Colon (tissue), 2 donors: ENCODE measurements around the gene PLK2.

Experiments used
- FAIRE-seq: peaks from 2 replicates; lab custom pipeline; 2012; peaks lifted over from hg19 to GRCh38; lab: Jason Lieb, UNC
- donor health status: control.
- donor health status: control.

Gene PLK2

GRCh38 chr5:58460002-58460731 lies at the start of gene PLK2:
TSS of gene PLK2 (minus strand) at chr5:58460086. CDS start at chr5:58459959, 127 bp downstream.
- no peak for FAIRE-seq

DNA sequence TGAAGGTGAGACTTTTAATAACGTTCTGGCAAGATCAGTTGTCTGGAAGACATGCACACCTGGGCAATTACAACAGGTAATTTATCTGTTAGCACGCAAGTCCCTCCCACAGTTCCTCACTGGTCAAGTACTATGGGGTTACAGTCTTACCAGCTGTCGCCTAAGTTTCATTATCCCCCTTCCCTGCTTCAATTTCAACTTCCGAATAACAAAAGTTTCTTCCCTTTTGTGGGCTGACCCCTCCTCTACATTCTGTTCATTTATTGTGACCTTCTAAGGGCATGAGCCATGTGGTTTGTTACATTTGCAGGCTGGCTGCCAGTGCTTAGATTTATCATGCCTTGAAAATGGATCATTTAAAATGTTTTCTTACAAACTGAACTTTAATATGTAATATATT lies 47.8 kb upstream of the PLK2 start:
- FAIRE-seq = no peak

DNA sequence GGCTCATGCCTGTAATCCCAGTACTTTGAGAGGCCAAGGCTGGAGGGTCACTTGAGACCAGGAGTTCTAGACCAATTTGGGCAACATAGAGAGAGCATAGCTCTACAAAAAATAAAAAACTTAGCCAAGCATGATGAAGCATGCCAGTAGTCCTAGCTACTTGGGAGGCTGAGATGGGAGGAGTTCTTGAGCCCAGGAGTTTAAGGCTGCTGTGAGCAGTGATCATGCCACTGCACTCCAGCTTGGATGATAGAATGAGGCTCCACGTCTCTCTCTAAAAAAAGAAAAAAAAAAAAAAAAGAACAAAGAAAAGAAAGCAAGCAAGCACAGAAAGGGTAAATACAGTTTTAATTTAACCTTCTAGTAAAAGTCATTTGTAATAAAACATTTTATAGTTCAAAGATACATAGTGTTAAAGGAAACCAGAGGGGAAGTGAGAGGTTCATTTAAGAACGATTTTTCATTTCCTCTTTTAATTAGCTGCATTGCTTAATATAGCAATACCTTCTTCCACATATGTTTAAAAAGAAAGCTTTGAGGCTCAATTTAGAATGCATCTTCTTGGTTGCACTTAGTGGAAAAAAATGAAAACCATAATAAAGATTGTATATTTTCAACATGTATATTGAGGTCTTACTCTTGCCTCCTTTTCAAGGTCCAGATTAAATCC lies 46.2 kb upstream of the PLK2 start:
- no peak for FAIRE-seq

DNA sequence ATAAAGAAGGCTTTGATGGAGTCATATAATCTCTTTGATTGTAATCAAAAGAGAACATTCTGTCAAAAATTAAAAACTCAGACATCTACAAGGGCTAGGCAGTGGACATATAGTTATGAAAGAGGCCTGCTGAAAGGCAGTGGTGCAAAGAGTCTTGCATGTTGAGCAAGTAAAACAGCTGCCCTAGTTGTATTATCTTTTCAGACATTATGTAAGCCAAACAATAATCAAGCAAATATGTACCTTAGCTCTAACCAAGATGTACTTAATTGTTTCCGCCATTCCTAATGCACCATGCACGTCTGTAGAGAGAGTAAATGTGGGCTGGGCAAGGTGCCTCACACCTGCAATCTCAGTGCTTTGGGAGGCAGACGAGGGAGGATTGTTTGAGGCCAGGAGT lies 45.6 kb upstream of the PLK2 start:
- FAIRE-seq = no peak

DNA sequence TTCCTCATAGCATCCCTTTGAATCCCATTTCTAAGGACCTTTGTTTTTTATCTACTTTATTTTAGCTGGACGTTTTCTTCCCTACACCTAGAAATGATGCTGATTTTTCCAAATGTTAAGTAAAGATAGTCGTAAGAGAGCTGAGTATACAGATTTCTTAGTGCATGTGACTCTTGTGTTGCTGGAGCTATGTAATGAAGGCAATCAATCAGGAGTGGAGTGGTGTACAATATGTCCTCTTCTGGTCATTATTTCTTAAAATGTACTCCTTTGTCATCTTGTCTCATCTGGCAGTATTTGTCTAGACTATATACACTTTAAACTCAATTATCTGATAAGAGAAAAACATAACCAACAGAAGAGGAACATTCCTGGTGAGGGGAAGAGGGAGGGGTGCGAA lies 44.9 kb upstream of the PLK2 start:
- no peak for FAIRE-seq

DNA sequence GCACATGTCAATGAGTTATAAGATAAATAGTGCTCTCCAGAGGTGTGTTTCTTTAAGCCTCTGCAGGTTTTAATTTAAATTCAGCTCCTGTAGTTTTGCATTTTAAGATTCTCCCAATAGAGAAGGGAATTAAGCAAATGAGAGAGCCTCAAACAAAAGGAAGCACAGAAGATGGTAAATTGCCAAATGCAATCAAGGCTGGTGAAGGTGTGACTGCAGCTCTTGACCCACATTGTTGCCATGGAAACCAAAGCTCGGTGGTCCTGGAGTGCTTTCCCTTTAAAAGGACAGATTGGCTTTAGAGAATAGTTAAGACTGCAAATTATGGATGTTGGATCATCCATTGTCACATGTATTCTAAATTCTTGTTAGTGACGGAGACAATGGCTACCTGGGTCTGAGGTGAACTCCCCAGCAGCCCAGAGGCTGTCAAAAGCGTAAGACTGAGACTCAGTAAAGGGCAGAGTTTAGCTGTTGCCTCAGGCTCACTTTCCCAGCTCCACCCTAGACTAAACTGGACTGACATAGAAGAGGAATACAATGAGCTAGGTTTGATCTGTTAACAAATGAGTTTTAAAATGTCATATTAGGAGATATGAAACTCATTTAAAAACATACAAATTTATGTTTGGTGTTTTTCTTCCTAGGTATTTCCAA lies 43.6 kb upstream of the PLK2 start:
- no peak for FAIRE-seq

GRCh38 chr5:58501778-58502417 lies 42.0 kb upstream of the PLK2 start:
- FAIRE-seq = no peak

DNA sequence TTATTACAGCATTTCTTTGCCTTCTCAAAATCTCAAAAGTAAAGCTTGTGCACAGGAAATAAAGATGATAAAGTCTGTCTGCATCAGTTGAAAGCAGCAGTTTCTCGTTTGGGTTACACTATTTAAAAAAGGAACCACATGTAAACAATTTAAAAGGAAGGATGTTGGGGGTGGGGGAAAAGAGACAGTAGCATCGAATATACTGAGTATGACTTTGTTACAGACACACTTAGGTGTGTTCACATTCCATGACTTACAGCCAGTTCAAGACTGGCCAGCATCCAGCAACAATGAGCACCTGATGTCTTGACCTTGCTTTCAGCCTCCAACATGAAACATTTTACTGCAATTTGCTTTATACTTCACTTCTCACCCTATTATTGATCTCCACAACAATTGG lies 40.1 kb upstream of the PLK2 start:
- FAIRE-seq = no peak

DNA sequence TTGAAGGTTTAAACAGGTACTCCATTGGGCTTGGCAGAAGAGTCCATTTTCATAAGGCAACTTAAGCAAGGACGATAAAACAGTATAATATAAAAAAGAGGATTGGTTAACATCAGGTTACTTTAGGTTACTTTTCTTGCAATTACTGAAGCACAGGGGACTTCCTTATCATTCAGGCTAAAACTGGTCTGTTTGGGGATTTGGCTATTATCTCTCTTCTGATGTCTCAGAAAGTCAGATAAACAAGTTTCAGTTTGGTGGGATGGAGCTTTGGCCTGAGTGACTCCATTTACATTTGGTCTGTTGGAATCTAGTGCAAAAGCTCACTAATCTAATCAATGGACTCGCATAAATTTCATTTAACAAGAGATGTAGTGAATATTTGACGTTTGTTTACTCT lies 39.3 kb upstream of the PLK2 start:
- no peak for FAIRE-seq

DNA sequence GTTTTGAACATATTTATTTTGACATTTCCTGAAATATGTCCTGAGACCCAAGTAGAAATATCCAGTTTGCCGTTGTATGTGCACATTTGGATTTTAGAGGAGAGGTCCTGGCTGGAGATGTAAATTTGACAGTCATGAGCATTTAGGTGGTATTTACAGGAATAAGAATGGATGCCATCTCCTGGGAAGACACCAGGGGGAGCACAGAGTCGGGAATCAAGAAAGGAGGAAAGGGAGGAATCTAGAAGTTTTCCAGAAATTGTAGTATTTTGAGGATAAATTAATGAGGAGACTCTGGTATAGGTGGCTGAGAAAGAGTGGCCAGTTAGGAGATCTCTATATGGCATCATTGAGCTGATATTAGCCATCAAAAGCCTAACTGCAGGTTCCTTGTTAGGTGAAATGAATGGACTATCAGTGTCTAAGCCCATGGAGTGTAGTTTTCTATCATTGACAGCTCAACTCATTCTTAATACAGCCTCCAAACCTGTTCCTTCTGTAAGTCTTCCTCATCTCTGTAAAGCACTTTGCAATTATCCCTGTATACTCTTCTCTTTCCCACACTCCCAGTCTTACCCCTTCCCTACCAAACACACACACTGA lies 38.6 kb upstream of the PLK2 start:
- FAIRE-seq = no peak

DNA sequence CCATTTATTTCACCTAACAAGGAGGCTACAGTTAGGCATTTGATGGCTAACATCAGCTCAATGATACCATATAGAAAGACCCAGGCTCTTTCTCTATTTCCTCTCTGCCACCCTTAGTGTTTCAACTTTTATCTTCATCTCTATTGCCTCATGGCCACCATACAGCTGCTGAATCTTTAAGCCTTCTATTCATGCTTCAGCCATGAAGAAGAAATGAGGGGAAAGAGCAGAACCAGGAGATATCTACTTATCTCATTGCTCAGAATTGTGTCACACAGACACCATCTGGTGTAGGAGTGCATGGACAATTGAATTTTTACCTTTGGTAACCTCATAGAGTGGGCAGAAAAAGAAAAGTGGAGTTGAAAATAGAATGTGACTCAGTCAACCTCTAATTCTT lies 38.0 kb upstream of the PLK2 start:
- no peak for FAIRE-seq

DNA sequence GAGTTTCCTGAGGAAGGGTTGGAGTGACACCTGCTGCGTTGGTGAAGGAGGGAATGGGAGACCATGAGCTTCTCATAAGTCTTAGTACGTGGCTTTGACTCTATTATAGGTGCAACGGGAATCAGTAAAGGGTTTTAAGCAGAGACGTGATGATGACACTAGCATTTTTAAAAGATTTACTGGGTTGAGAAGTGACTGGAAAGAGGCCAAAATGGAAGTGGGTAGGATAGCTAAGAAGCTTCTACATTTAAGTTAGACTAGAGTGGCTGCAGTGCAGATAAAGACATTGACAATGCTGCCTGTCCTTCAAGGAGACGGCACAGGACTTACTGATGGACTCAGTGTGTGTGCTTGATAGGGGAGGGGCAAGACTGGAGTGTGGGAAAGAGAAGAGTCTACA lies 37.5 kb upstream of the PLK2 start:
- no peak for FAIRE-seq

DNA sequence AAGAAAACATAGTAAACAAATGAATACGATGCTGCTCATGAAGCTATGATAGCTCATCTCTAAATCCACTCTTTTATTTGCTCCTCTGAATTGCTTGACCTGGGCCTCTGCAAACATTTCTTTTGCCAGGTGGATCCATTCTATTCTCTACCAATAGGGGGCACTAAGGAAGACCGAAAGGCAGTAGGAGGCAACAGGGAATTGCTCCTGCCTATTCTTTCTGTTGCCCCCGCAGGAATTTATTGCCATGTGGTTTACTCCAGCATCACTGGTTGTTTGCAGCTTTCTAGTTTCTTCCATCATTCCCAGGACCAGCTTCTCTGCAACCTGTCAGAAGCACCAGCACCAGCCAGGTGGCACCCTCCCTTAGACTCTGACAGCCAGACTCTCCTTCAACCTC lies 36.6 kb upstream of the PLK2 start:
- FAIRE-seq = no peak

DNA sequence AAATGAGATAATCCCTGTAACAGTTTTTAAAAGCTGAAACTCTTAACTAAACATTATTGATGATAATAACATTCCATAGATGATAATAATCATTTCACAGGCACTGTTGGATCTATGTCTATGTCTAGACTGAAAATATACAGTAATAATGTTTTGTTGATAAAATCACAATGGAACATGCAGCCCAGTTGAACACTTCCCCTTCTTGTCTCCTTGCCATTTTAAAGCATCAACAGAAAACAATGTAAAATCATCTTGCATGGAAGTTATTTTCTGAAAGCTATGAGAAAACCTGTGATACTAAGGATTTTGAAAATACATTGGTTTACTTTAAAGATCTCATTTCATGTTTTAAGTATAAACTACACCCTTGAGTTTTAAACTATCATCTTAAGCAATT lies 33.3 kb upstream of the PLK2 start:
- FAIRE-seq = no peak

- FAIRE-seq = no peak
Observed at GRCh38 chr5:58491216-58491892, 31.5 kb upstream of the PLK2 start, which contains the start of gene GAPT. TSS of gene GAPT (plus strand) at chr5:58491435. CDS start at chr5:58494537, 3,102 bp downstream.

DNA sequence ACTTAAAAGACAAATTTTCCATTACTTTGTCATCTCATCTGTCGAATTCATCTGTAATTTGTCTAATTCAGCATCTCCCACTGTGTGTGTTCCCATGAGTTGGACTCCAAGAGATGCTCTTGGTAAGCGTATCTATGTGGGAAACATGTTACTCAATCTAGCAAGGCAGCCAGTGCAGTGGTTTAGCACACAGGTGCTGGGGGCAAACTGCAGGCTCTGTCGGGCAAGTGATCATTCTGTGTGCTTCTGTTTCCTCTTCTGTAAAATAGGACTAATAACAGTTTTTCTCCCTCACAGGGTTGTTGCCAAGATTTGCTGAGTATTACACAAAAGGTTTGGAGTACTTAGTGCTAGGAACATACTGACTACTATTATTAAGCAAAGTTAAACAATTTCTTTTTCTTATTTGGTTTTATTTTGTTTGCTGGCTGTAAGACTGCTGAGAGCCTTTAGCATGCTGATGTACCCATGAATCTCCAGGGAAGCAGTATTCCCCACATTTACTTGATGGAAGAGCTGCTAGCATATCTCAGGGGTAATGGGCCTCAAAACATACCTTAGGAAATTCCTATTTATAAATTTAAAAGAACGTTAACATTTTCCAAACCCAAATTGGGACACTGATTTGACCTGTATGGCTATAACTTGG lies 30.6 kb upstream of the PLK2 start:
- FAIRE-seq = no peak

DNA sequence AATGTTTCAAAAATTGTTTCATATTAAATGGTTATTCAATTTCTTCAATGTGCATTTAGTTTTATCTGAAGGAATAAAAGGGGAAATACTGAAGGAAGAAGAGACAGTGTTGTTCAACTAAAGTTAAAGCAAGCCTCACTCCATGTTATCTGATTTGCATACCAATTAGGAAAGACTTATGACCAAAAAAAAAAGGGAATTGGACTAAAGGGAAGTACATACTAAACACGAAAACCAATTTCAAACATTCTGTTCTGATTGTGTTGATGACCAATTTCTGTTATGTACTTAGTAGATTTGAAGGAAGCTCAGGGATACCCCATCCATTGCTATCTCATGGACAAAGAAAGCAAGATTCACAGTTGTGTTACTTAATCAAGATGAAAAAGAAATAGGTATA lies 26.4 kb upstream of the PLK2 start:
- no peak for FAIRE-seq

DNA sequence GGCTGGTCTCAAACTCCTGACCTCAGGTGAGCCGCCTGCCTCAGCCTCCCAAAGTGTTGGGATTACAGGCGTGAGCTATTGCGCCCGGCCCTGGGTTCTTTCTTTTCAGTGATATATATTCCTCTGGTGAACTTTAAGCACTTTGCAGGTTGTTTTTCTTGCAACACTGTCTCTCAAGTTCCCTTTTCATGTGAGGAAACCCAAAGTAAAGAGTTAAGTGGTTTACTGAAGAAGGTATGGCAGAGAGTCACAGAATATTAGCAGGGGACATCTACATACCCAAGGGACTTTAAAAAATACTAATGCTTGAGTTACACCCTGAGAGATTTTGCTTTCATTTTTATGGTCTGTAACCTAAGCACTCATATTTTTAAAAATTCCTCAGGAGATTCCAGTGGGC lies 24.6 kb upstream of the PLK2 start:
- no peak for FAIRE-seq

DNA sequence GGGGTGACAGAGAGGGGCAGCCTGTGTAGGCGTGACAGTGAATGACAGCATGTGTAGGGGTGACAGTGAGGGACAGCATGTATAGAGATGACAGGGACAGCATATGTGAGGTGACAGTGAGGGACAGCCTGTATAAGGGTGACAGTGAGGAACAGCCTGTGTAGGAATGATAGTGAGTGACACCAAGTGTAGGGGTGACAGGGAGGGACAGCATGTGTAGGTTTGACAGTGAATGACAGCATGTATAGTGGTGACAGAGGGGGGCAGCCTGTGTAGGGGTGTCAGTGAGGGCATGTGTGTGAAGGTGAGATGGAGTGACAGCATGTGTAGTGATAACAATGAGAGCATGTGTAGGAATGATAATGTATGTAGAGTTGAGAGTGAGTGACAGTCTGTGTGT lies 22.6 kb upstream of the PLK2 start:
- no peak for FAIRE-seq

- no peak for FAIRE-seq
Observed at GRCh38 chr5:58481828-58482227, 21.9 kb upstream of the PLK2 start.

DNA sequence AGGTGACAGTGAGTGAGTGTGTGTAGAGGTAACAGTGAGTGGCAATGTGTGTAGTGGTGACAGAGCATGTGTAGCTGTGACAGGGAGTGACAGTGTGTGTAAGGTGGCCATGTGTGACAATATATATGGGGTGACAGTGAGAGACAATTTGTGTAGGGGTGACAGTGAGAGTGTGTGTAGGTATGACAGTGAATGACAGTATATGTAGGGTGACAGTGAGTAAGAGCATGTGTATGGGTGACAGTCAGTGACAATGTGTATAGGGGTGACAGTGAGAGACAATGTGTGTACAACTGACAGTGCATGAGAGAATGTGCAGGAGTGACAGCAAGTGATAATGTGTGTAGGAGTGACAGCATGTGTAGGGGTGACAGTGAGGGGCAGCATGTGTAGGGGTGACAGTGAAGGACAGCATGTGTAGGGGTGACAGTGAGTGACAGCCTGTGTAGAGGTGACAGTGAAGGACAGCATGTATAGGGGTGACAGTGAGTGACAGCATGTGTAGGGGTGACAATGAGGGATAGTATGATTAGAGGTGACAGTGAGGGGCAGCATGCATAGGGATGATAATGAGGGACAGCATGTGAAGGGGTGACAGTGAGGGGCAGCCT lies 21.3 kb upstream of the PLK2 start:
- no peak for FAIRE-seq
